ENCODE measurements around the gene NDN.

NDN gene

GRCh38 chr15:23687143-23687470 is at the start of gene NDN:
Gene NDN, minus strand, starts transcription at chr15:23687305. Its CDS starts 88 bp downstream, at chr15:23687217.
- DNase-seq: no peak

- no peak for DNase-seq
These were observed 49.0 kb upstream of the NDN start for GRCh38 chr15:23736033-23736673.

GRCh38 chr15:23734862-23735261 is 47.8 kb upstream of the NDN start:
- no peak for DNase-seq

- DNase-seq: peak; percentile 13
These were observed 27.0 kb upstream of the NDN start for GRCh38 chr15:23713874-23714656.

GRCh38 chr15:23708332-23708731 is 21.2 kb upstream of the NDN start:
- DNase-seq: no peak

GRCh38 chr15:23695282-23695681 is 8.2 kb upstream of the NDN start:
- DNase-seq: no peak

- DNase-seq: no peak
These were observed 7.5 kb upstream of the NDN start for GRCh38 chr15:23694592-23694991.

- no peak for DNase-seq
These were observed 3.3 kb upstream of the NDN start for GRCh38 chr15:23690450-23690852.

- DNase-seq: no peak
These were observed 2.9 kb upstream of the NDN start for GRCh38 chr15:23690015-23690414.

- DNase-seq: no peak
These were observed 501 bp downstream of the NDN start for GRCh38 chr15:23686466-23687142.

GRCh38 chr15:23671481-23671880 is 15.6 kb downstream of the NDN start:
- no peak for DNase-seq

GRCh38 chr15:23670970-23671369 is 16.1 kb downstream of the NDN start:
- no peak for DNase-seq

GRCh38 chr15:23663232-23663631 is 23.9 kb downstream of the NDN start:
- DNase-seq: no peak

GRCh38 chr15:23648920-23649515 is 38.1 kb downstream of the NDN start:
- DNase-seq: peak; percentile 4

- no peak for DNase-seq
These were observed 39.4 kb downstream of the NDN start, which contains the start of gene MAGEL2 for GRCh38 chr15:23647421-23648370. Gene MAGEL2, minus strand, starts transcription at chr15:23647867. Its CDS starts 125 bp downstream, at chr15:23647742.

GRCh38 chr15:23647001-23647295 is 40.2 kb downstream of the NDN start:
- DNase-seq: no peak

- no peak for DNase-seq
These were observed 40.7 kb downstream of the NDN start for GRCh38 chr15:23646165-23647000.

- no peak for DNase-seq
These were observed 41.5 kb downstream of the NDN start for GRCh38 chr15:23645371-23646164.

- DNase-seq: no peak
These were observed 42.3 kb downstream of the NDN start for GRCh38 chr15:23644829-23645228.

- DNase-seq: peak; percentile 38
These were observed 44.6 kb downstream of the NDN start for GRCh38 chr15:23642413-23643044.
